Esophagus squamous epithelium (tissue), 4 donors: ENCODE data around the gene HPSE2.

ENCODE experiments used
- CTCF ChIP-seq, 6 experiments: fragments of 450-650 bp in 4 of 6; fragments of 200-600 bp in 2 of 6; sonication (generic) in 2 of 6; IDR thresholded peaks; one replicate each; pipeline ENCODE4 v1.5.1; 2016 to 2019; ENCODE audit warnings: antibody characterized with exemption in 6 of 6, mild to moderate bottlenecking in 4 of 6, moderate library complexity in 4 of 6
- POLR2A ChIP-seq, 4 donors: fragments of 450-650 bp; IDR thresholded peaks; one replicate each; pipeline ENCODE4 v1.6.1; 2017; ENCODE audit warnings: antibody characterized with exemption in 4 of 4, mild to moderate bottlenecking in 4 of 4, moderate library complexity in 3 of 4

GRCh38 chr10:99010286-99010685, 225.4 kb downstream of the HPSE2 start:
- no peak for TF ChIP-seq CTCF (IDR thresholded peaks at IDR 0.05)
- TF ChIP-seq POLR2A (IDR thresholded peaks at IDR 0.05): no peak
